HEK293 (cell line): ENCODE results near the gene LRRC7.

Experiments used
- GLIS1 ChIP-seq: fragments of 450-650 bp; formaldehyde crosslinking; IDR thresholded peaks from 2 replicates; pipeline ENCODE4 v1.5.1; 2016; ENCODE audit warnings: missing biosample characterization, missing genetic modification characterization
- ZNF19 ChIP-seq: fragments of 450-650 bp; formaldehyde crosslinking; IDR thresholded peaks from 2 replicates; pipeline ENCODE4; 2016; ENCODE audit warnings: missing biosample characterization, missing genetic modification characterization, low read depth
- TF ChIP-seq, protein P1 (sequence below): fragments of 450-650 bp; formaldehyde crosslinking; IDR thresholded peaks from 2 replicates; pipeline ENCODE4 v1.5.1; 2016; ENCODE audit warnings: missing biosample characterization, missing genetic modification characterization
- TF ChIP-seq, protein P2 (sequence below): fragments of 450-650 bp; formaldehyde crosslinking; IDR thresholded peaks from 2 replicates; pipeline ENCODE4 v1.5.1; 2016; ENCODE audit warnings: missing biosample characterization, missing genetic modification characterization

DNA sequence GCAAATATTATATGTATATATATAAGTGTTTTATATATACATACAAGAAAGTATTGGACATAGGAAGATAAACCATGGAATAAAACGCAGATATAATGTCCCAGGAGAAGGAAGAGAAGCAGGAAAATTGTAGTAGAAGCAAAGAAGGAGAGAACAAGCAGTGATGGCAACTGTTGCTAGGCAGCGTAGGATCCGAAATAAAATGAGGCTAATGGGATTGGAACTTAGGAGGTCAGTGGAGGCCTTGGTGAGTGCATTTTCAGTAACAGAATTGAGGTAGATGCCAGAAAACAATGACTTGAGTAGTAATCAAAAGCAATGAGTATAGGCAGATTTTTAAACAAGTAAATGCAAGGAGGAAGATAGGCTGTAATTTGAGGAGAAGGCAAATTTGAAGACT is 265.8 kb downstream of the LRRC7 start:
- TF ChIP-seq GLIS1 (tag by site-specific recombination) (no peak), ZNF19 (tag by site-specific recombination) (no peak)
- TF ChIP-seq, protein P1, sequence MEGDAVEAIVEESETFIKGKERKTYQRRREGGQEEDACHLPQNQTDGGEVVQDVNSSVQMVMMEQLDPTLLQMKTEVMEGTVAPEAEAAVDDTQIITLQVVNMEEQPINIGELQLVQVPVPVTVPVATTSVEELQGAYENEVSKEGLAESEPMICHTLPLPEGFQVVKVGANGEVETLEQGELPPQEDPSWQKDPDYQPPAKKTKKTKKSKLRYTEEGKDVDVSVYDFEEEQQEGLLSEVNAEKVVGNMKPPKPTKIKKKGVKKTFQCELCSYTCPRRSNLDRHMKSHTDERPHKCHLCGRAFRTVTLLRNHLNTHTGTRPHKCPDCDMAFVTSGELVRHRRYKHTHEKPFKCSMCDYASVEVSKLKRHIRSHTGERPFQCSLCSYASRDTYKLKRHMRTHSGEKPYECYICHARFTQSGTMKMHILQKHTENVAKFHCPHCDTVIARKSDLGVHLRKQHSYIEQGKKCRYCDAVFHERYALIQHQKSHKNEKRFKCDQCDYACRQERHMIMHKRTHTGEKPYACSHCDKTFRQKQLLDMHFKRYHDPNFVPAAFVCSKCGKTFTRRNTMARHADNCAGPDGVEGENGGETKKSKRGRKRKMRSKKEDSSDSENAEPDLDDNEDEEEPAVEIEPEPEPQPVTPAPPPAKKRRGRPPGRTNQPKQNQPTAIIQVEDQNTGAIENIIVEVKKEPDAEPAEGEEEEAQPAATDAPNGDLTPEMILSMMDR (tag by site-specific recombination): no peak
- TF ChIP-seq, protein P2, sequence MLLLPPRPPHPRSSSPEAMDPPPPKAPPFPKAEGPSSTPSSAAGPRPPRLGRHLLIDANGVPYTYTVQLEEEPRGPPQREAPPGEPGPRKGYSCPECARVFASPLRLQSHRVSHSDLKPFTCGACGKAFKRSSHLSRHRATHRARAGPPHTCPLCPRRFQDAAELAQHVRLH (tag by site-specific recombination): no peak
